GM18520 (cell line): ENCODE measurements around the gene RPS2.
"Not testable (repeated sequence)": the region's sequence is repeated elsewhere in the genome, so short reads cannot be mapped to it uniquely, and the experiment has no call there.

Experiments
- ATAC-seq: cut with Tn5 transposase; IDR thresholded peaks from one replicate; pipeline ENCODE4 v1.9.1; 2021; ENCODE audit not compliant: unreplicated experiment

Gene RPS2

DNA sequence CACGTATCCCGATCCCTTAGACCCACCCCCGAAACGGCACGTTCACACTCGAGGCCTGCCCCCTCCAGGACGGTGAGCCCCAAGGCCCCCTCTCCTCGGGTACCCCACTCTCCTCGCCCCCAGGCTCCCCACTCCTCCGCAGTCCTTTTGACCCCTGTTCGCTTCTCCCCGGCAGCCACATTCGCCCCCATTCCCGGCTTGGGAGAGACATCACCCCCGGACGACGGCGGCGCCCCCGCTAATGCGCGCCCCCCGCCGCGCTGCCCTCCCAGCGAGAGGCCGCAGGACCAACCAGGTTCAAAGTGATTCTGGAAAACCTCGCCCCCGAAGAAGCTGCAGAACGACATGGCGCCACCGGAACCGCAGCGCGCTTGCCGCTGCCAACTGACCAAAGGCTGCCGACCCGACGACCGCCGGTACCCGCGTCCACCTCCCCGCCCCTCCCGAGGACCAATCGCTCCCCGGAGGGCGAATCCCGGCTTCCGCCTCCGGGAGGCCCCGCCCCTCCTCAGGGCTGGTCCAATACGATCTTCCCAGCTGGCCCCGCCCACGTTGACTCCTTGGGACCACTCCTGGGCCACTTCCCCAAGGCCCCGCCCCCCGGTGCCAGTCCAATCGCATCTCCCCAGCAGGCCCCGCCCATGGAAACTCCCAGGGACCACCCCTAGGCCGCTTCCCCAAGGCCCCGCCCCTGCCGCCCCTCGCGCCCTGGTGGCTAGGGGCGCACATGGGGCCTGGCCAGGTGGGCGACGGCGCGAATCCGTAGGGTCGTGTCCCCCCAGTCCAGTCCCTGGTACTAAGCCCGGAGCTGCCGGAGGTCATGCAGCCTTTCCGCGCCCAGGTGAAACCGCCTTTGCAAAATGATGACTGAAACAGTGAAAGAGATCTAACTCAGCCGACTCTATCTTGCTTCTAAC lies 21.6 kb downstream of the RPS2 start, which contains the start of gene MSRB1:
TSS of gene MSRB1 (minus strand) at position 390 of the 917 bp plus-strand sequence. CDS start at position 347, 43 bp downstream.
- ATAC-seq, result peak; percentile 80

- ATAC-seq, result no peak
These were observed 22.4 kb downstream of the RPS2 start for GRCh38 chr16:1942047-1942809.

DNA sequence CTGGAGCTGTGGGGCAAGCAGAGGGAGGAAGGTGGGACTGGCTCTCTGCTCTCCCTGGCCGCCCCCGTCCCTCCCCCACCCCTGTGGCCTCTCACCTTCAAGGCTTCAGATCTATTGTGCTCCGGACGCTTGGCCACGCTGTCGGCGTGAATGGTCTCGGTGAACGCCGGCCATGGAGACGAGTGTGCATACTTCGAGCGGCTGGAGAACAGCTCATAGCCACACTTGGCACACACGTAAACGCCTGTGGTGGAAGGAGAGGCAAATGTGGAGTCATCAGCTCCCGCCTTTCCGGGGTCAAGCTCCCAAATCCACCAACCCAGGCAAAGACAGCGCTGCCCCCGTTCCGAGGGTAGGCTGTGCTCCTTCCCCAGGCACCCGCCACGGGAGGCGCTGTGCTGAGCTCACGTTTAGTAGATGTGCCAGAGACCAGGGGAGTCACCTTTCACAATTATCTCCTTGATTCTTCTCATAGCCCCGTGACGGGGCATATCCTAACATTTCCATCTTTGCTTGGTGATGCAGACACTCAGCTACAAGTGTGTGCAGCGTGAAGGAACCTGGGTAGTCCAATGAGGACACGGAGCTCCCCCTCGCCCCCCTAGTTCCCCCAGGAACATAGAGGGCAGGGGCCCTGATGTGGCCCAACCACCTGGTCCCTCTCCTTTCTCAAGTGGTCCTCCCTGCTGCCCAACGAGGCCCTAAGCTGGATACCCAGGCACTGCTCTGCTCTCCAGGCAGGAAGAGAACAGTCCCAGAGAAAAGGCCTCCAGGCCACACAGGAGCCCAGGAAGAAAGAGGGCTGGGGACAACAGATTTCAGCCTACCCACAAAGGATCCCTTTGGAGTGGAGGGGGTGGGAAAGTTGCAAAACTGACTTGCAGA lies 23.2 kb downstream of the RPS2 start:
- no peak for ATAC-seq

GRCh38 chr16:1940273-1941161 lies 24.1 kb downstream of the RPS2 start:
- ATAC-seq, result no peak

DNA sequence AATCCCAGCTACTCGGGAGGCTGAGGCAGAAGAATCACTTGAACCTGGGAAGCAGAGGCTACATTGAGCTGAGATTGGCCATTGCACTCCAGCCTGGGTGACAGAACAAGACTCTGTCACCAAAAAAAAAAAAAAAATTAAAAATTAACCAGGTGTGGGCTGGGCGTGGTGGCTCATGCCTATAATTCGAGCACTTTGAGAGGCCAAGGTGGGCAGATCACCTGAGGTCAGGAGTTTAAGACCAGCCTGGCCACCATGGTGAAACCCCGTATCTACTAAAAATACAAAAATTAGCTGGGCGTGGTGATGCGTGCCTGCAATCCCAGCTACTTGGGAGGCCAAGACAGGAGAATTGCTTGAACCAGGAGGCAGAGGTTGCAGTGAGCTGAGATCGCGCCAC lies 24.8 kb downstream of the RPS2 start:
- ATAC-seq, result not testable (repeated sequence)

- no peak for ATAC-seq
These were observed 25.7 kb downstream of the RPS2 start for GRCh38 chr16:1938910-1939309.

- no peak for ATAC-seq
These were observed 26.3 kb downstream of the RPS2 start for GRCh38 chr16:1938316-1938715.

GRCh38 chr16:1936945-1937479 lies 27.6 kb downstream of the RPS2 start:
- ATAC-seq, result no peak

DNA sequence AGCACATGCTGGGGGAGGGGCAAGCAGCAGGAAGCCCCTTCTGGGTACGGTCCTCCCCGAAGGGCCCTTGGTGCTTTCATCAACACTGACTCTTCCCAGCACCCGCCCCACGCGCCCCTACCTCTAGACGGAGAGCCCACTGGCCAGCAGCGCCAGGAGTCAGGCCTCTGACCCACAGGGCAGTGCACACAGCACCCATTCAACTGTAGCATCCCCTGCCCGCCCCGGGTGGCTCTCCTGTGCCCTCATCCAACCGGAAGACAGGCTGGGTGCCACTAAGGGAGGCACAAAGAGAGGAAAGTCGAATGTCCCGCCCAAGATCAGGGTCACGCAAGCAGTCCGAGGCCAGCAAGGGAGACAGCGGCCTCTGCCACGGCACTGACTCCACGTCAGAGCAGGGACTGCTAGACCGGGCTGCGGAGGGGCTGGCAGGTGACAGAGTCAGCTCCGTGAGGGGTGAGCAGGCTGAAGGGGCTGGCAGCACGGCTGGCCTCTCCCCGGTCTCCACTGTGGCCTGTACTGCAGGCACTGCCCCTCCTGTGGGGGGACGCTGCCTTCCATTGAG lies 31.4 kb downstream of the RPS2 start:
- no peak for ATAC-seq

DNA sequence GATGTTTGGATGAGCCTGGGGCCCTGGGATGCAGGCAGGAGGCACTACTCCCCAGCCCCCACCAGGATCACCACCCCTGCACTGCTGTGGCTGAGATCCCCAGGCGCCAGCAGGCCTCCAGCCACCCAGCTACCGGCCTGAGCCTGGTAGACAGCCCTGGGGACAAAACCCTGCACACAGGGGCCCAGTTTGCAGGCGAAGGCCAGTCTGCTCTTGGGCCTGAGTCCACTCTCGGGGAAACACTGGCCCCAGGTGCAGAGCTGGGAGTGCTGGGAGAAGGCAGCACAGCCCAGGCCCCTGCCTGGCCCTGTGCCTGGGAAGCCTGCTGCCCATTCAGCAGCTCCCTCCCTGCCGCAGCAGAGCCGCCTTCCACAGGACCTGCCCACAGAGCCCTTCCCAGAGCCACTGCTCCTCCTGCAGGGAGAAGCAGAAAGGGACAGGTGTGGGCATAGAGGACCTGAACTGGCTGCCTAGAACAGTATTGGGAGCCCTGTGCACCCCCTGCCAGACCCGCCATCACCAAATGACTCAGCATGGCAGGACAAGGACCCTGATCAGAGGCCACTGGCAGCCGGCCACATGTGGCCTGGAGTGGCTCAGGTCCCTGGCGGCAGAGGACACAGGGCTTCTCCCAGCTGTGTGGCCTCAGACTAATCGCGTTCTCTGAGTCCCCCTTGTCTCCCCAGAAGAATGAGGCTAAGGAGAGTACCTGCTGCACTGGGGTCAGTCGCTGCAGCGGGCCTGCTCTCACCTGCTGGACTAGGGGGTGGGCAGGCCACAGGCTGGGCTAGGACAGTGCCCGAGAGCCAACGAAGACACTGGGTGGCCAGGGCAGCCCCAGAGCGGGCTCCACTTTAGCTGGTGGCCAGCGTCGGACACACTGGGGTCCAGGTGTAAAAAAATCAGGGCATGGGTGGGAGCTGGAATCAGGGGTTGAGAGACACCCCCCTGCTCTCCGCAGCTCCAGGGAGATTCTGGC lies 32.3 kb downstream of the RPS2 start:
- ATAC-seq, result no peak

- ATAC-seq, result no peak
These were observed 34.3 kb downstream of the RPS2 start for GRCh38 chr16:1930338-1930720.

GRCh38 chr16:1929578-1930337 lies 34.9 kb downstream of the RPS2 start:
- ATAC-seq, result peak; percentile 72

GRCh38 chr16:1929105-1929504 lies 35.5 kb downstream of the RPS2 start:
- ATAC-seq, result no peak

- ATAC-seq, result no peak
These were observed 38.4 kb downstream of the RPS2 start for GRCh38 chr16:1926271-1926670.

DNA sequence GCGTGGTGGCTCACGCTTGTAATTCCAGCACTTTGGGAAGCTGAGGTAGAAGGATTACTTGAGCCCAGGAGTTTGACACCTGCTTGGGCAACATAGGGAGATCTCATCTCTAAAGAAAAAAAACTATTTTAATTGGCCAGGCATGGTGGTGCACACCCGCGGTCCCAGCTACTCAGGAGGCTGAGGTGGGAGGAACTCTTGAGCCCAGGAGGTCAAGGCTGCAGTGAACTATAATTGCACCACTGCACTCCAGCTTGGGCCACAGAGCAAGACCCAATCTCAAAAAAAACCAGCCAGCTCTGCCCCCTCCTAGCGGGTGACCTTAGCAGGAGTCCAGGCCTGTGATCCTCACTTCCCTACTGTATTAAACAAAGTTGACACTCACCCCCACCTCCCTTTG lies 40.5 kb downstream of the RPS2 start:
- no peak for ATAC-seq

GRCh38 chr16:1923299-1924034 lies 41.2 kb downstream of the RPS2 start:
- no peak for ATAC-seq

DNA sequence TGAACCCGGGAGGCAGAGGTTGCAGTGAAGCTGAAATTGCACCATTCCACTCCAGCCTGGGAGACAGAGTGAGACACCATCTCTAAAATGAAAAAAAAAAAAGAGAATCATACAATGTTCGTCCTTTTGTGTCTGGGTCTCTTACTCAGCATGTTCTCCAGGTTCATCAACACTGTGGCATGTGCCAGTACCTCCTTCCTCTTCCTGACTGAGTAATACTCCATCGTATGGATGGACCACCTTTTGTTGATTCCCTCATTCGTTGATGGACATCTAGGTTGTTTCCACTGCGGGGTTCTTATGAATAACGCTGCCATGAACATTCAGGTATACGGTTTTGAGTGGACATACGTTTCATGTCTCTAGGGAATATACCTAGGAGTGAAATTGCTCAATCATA lies 42.3 kb downstream of the RPS2 start:
- ATAC-seq, result no peak
